Activated CD4-positive, alpha-beta T cell treated with anti-CD3 and anti-CD28 coated beads, Interleukin-2, amount 10 ng/mL, durations not matched to agents 24 days and 14 days (primary cell): Measurements from ENCODE around the gene MACROD2. TPM values are rescaled to one million over a fixed set of nuclear protein-coding genes. Genes with fewer than 3 reads are reported as not detected.

Experiments used
- DNase-seq: peaks from one replicate; pipeline ENCODE4 v3.0.0; 2022
- H3K27ac Mint-ChIP-seq: one replicate; pipeline ENCODE4 v1.8.0; 2022; ENCODE audit warnings: mild to moderate bottlenecking, mixed read lengths
- H3K27me3 Mint-ChIP-seq: one replicate; pipeline ENCODE4 v1.8.0; 2022; ENCODE audit warnings: mixed read lengths
- H3K36me3 Mint-ChIP-seq: one replicate; pipeline ENCODE4 v1.8.0; 2022; ENCODE audit warnings: low read depth, mild to moderate bottlenecking, mixed read lengths
- H3K4me1 Mint-ChIP-seq: one replicate; pipeline ENCODE4 v1.8.0; 2021; ENCODE audit warnings: mixed read lengths
- H3K4me3 Mint-ChIP-seq: one replicate; pipeline ENCODE4 v1.8.0; 2022; ENCODE audit warnings: mild to moderate bottlenecking, moderate library complexity, mixed read lengths
- H3K9me3 Mint-ChIP-seq: one replicate; pipeline ENCODE4 v1.8.0; 2021; ENCODE audit warnings: mixed read lengths
- intact Hi-C: fragments of 100-400 bp; cut with micrococcal nuclease; formaldehyde crosslinking; loops from one replicate; pipeline ENCODE4 v1.15.1; 2023
- total RNA-seq: library from RNA; stranded (reverse); gene quantifications from 2 replicates; pipeline ENCODE4 v1.2.3, GENCODE V29; 2022

MACROD2 gene
- total RNA-seq, 1 donor from 2014 or later = not detected

GRCh38 chr20:16081421-16081820, 2086.1 kb downstream of the MACROD2 start:
- Mint-ChIP-seq H3K36me3 (no peaks in the 10 kb centered on the region), H3K4me1 (no peaks in the 10 kb centered on the region), H3K27ac (no peak overlapping the region), H3K4me3 (no peak overlapping the region), H3K9me3 (no peaks in the 10 kb centered on the region), H3K27me3 (no peaks in the 10 kb centered on the region)
- intact Hi-C loops = no loop called here
- DNase-seq = no peak

- intact Hi-C loops = no loop called here
- Mint-ChIP-seq H3K9me3 (peaks cover 5% of the 10 kb centered on the region), H3K4me3 (no peak overlapping the region), H3K36me3 (no peaks in the 10 kb centered on the region), H3K27me3 (no peaks in the 10 kb centered on the region), H3K27ac (no peak overlapping the region), H3K4me1 (no peaks in the 10 kb centered on the region)
- no peak for DNase-seq
Observed at GRCh38 chr20:16082051-16082550, 2086.8 kb downstream of the MACROD2 start.

GRCh38 chr20:16083639-16084280, 2088.4 kb downstream of the MACROD2 start:
- intact Hi-C loops = no loop called here
- Mint-ChIP-seq H3K27me3 (no peaks in the 10 kb centered on the region), H3K9me3 (peaks cover 10% of the 10 kb centered on the region), H3K27ac (no peak overlapping the region), H3K4me1 (no peaks in the 10 kb centered on the region), H3K36me3 (no peaks in the 10 kb centered on the region), H3K4me3 (no peak overlapping the region)
- no peak for DNase-seq

- H3K4me3 Mint-ChIP-seq = no peak overlapping the region
Observed at GRCh38 chr20:16095226-16095625, 2099.9 kb downstream of the MACROD2 start.

GRCh38 chr20:16096756-16097326, 2101.5 kb downstream of the MACROD2 start:
- Mint-ChIP-seq H3K9me3 (no peaks in the 10 kb centered on the region), H3K36me3 (no peaks in the 10 kb centered on the region)

More at GRCh38 chr20:16095226-16095625, 2099.9 kb downstream of the MACROD2 start:
- H3K36me3 Mint-ChIP-seq = no peaks in the 10 kb centered on the region
- no peak overlapping the region for H3K27ac Mint-ChIP-seq
- no peaks in the 10 kb centered on the region for H3K27me3 Mint-ChIP-seq
- intact Hi-C loops = no loop called here
- no peaks in the 10 kb centered on the region for H3K4me1 Mint-ChIP-seq
- H3K9me3 Mint-ChIP-seq = no peaks in the 10 kb centered on the region
- no peak for DNase-seq

GRCh38 chr20:16097788-16098187, 2102.5 kb downstream of the MACROD2 start:
- no peaks in the 10 kb centered on the region for H3K27me3 Mint-ChIP-seq
- no peaks in the 10 kb centered on the region for H3K9me3 Mint-ChIP-seq
- no peak overlapping the region for H3K27ac Mint-ChIP-seq
- intact Hi-C loops = no loop called here
- no peak for DNase-seq
- H3K4me3 Mint-ChIP-seq = no peak overlapping the region
- H3K36me3 Mint-ChIP-seq = no peaks in the 10 kb centered on the region
- H3K4me1 Mint-ChIP-seq = no peaks in the 10 kb centered on the region

More at GRCh38 chr20:16096756-16097326, 2101.5 kb downstream of the MACROD2 start:
- DNase-seq = no peak
- intact Hi-C loops = no loop called here
- Mint-ChIP-seq H3K27me3 (no peaks in the 10 kb centered on the region), H3K27ac (no peak overlapping the region), H3K4me1 (no peaks in the 10 kb centered on the region), H3K4me3 (no peak overlapping the region)

GRCh38 chr20:16098890-16099639, 2103.7 kb downstream of the MACROD2 start:
- Mint-ChIP-seq H3K4me3 (no peak overlapping the region), H3K36me3 (no peaks in the 10 kb centered on the region), H3K9me3 (no peaks in the 10 kb centered on the region), H3K27me3 (no peaks in the 10 kb centered on the region), H3K27ac (no peak overlapping the region), H3K4me1 (no peaks in the 10 kb centered on the region)
- intact Hi-C loops = no loop called here
- no peak for DNase-seq

- Mint-ChIP-seq H3K9me3 (no peaks in the 10 kb centered on the region), H3K4me1 (no peaks in the 10 kb centered on the region), H3K36me3 (no peaks in the 10 kb centered on the region), H3K4me3 (no peak overlapping the region), H3K27me3 (no peaks in the 10 kb centered on the region), H3K27ac (no peak overlapping the region)
- intact Hi-C loops = no loop called here
- DNase-seq = no peak
Observed at GRCh38 chr20:16100111-16100510, 2104.8 kb downstream of the MACROD2 start.

GRCh38 chr20:16100767-16101166, 2105.5 kb downstream of the MACROD2 start:
- no peaks in the 10 kb centered on the region for H3K4me1 Mint-ChIP-seq
- H3K27ac Mint-ChIP-seq = no peak overlapping the region

More at GRCh38 chr20:16100767-16101166, 2105.5 kb downstream of the MACROD2 start:
- DNase-seq = no peak
- no peaks in the 10 kb centered on the region for H3K9me3 Mint-ChIP-seq
- no peak overlapping the region for H3K4me3 Mint-ChIP-seq
- H3K27me3 Mint-ChIP-seq = no peaks in the 10 kb centered on the region
- H3K36me3 Mint-ChIP-seq = no peaks in the 10 kb centered on the region
- intact Hi-C loops = no loop called here

Other genes starting within 250 kb of the MACROD2 start
- gene ESF1, start 210.6 kb upstream of the MACROD2 start, total RNA-seq = 32.8 and 34.5 TPM in 2 replicates
- 32.3 and 32.8 TPM in 2 replicates for gene NDUFAF5, start 210.5 kb upstream of the MACROD2 start, total RNA-seq
- not detected in 2 replicates for gene SEL1L2, start 4.9 kb upstream of the MACROD2 start, total RNA-seq